IMR-90 (cell line): ENCODE data around the gene NOP10. TPM values are rescaled to one million over a fixed set of nuclear protein-coding genes. Genes with fewer than 3 reads are reported as not detected.

Experiments
- ATAC-seq: fragments of 200-7000 bp; cut with Tn5 transposase; 2 replicates; pipeline ENCODE4 v1.9.1; 2020; ENCODE audit warnings: low read depth, mild to moderate bottlenecking, moderate library complexity
- BruUV-seq: library from RNA; stranded (reverse); fragments of 400-500 nt; replicated peaks from 2 replicates; lab custom pipeline; 2021; lab: Mats Ljungman, UMichigan
- CTCF ChIA-PET: fragments of 300-600 bp; formaldehyde crosslinking; extraction: SDS; loops from one replicate; lab custom pipeline; 2021; ENCODE audit warnings: antibody characterized with exemption; lab: Yijun Ruan, JAX
- POLR2A ChIA-PET: fragments of 300-600 bp; sonication (Branson Sonifier 250); formaldehyde crosslinking; loops from one replicate; lab custom pipeline; 2022; ENCODE audit warnings: antibody characterized with exemption; ENCODE audit not compliant: unreplicated experiment; lab: Charles Lee
- DNase-seq: peaks from one replicate; pipeline ENCODE4 v3.0.0; 2013
- H2AFZ ChIP-seq: replicated peaks from 2 replicates; pipeline ENCODE3; 2013; ENCODE audit warnings: low read length, mild to moderate bottlenecking; ENCODE audit not compliant: poor library complexity
- H2AK5ac ChIP-seq: 2 replicates; pipeline ENCODE4 v1.6.1; 2013; ENCODE audit warnings: low read depth, low read length, inconsistent platforms
- H2AK9ac ChIP-seq: replicated peaks from 2 replicates; pipeline ENCODE3; 2013; ENCODE audit warnings: mild to moderate bottlenecking, low read depth, low read length, moderate library complexity; ENCODE audit not compliant: poor library complexity
- H2BK120ac ChIP-seq: 2 replicates; pipeline ENCODE4 v1.6.1; 2013; ENCODE audit warnings: low read depth, low read length, inconsistent platforms
- H2BK15ac ChIP-seq: 3 replicates; pipeline ENCODE4 v1.6.1; 2013; ENCODE audit warnings: low read depth, low read length, inconsistent platforms
- H2BK20ac ChIP-seq: 2 replicates; pipeline ENCODE4 v1.6.1; 2013; ENCODE audit warnings: low read depth, mild to moderate bottlenecking, inconsistent platforms, low read length, moderate library complexity
- H2BK5ac ChIP-seq: 2 replicates; pipeline ENCODE4 v1.6.1; 2013; ENCODE audit warnings: mild to moderate bottlenecking, low read depth, low read length, inconsistent platforms; ENCODE audit not compliant: poor library complexity, severe bottlenecking
- H3K14ac ChIP-seq: replicated peaks from 2 replicates; pipeline ENCODE4 v1.6.1; 2013; ENCODE audit warnings: low read depth, low read length, inconsistent platforms
- H3K18ac ChIP-seq: 2 replicates; pipeline ENCODE4 v1.6.1; 2013; ENCODE audit warnings: low read depth, low read length, control low read depth
- H3K23ac ChIP-seq: 2 replicates; pipeline ENCODE4 v1.6.1; 2013; ENCODE audit warnings: low read depth, low read length, inconsistent platforms
- H3K27ac ChIP-seq: 2 replicates; pipeline ENCODE4 v1.5.1; 2013; ENCODE audit warnings: mild to moderate bottlenecking, control low read depth, low read length; ENCODE audit not compliant: insufficient read depth
- H3K27me3 ChIP-seq: 2 replicates; pipeline ENCODE4 v1.6.1; 2013; ENCODE audit warnings: low read length; ENCODE audit not compliant: control insufficient read depth, insufficient read depth
- H3K36me3 ChIP-seq: 2 replicates; pipeline ENCODE4 v1.6.1; 2013; ENCODE audit warnings: low read length, mixed read lengths; ENCODE audit not compliant: control insufficient read depth, insufficient read depth
- H3K4ac ChIP-seq: 2 replicates; pipeline ENCODE4 v1.6.1; 2013; ENCODE audit warnings: low read depth, low read length, inconsistent platforms
- H3K4me1 ChIP-seq: 2 replicates; pipeline ENCODE4 v1.6.1; 2013; ENCODE audit warnings: low read length, mixed read lengths; ENCODE audit not compliant: control insufficient read depth, insufficient read depth
- H3K4me2 ChIP-seq: 2 replicates; pipeline ENCODE4 v1.6.1; 2013; ENCODE audit warnings: low read depth, mild to moderate bottlenecking, control low read depth, low read length, moderate library complexity
- H3K4me3 ChIP-seq: 2 replicates; pipeline ENCODE4 v1.5.1; 2013; ENCODE audit warnings: low read depth, mild to moderate bottlenecking, control low read depth, low read length, moderate library complexity; ENCODE audit not compliant: insufficient read depth
- H3K56ac ChIP-seq: 2 replicates; pipeline ENCODE4 v1.6.1; 2013; ENCODE audit warnings: low read length, inconsistent platforms; ENCODE audit not compliant: insufficient read depth; ENCODE audit errors: extremely low read depth
- H3K79me1 ChIP-seq, 2 experiments: 2 replicates each; pipeline ENCODE4 v1.6.1; 2013; ENCODE audit warnings: low read length in 2 of 2, inconsistent platforms in 1 of 2, low read depth in 1 of 2
- H3K9ac ChIP-seq: 2 replicates; pipeline ENCODE4 v1.6.1; 2013; ENCODE audit warnings: low read depth, low read length, control low read depth
- H3K9me1 ChIP-seq: 2 replicates; pipeline ENCODE4 v1.6.1; 2013; ENCODE audit warnings: low read length, inconsistent platforms; ENCODE audit not compliant: insufficient read depth
- H3K9me3 ChIP-seq: 2 replicates; pipeline ENCODE4 v1.6.1; 2013; ENCODE audit warnings: low read length; ENCODE audit not compliant: control insufficient read depth, insufficient read depth
- H4K20me1 ChIP-seq: 2 replicates; pipeline ENCODE4 v1.6.1; 2013; ENCODE audit warnings: low read length, inconsistent platforms; ENCODE audit not compliant: insufficient read depth
- H4K5ac ChIP-seq: 2 replicates; pipeline ENCODE4 v1.6.1; 2013; ENCODE audit warnings: mild to moderate bottlenecking, low read depth, low read length, control low read depth
- H4K8ac ChIP-seq, 2 experiments: 2 replicates each; pipeline ENCODE4 v1.6.1; 2013; ENCODE audit warnings: low read depth in 2 of 2, low read length in 2 of 2, control low read depth in 1 of 2, inconsistent platforms in 1 of 2
- H4K91ac ChIP-seq: 2 replicates; pipeline ENCODE4 v1.6.1; 2013; ENCODE audit warnings: low read depth, low read length, inconsistent platforms; ENCODE audit not compliant: insufficient read depth
- BHLHE40 ChIP-seq: fragments of 150-350 bp; IDR thresholded peaks from 2 replicates; pipeline ENCODE4 v1.6.1; 2016; ENCODE audit warnings: mild to moderate bottlenecking, low read depth, low read length
- CEBPB ChIP-seq: IDR thresholded peaks from 2 replicates; pipeline ENCODE4 v1.6.1; 2012; ENCODE audit warnings: low read depth, low read length, improper control_type of control experiment
- CHD1 ChIP-seq: IDR thresholded peaks from 2 replicates; pipeline ENCODE4 v1.6.1; 2012; ENCODE audit warnings: low read depth, low read length, improper control_type of control experiment
- CTCF ChIP-seq: conservative IDR thresholded peaks from 2 replicates; pipeline ENCODE4 v1.5.1; 2012; ENCODE audit warnings: mild to moderate bottlenecking, low read depth, low read length, improper control_type of control experiment
- FOS ChIP-seq: fragments of 150-350 bp; IDR thresholded peaks from 2 replicates; pipeline ENCODE4 v1.6.1; 2016; ENCODE audit warnings: low read depth, low read length
- MAZ ChIP-seq: IDR thresholded peaks from 2 replicates; pipeline ENCODE4 v1.6.1; 2012; ENCODE audit warnings: low read depth, mild to moderate bottlenecking, low read length, improper control_type of control experiment, moderate library complexity, borderline replicate concordance
- MXI1 ChIP-seq: IDR thresholded peaks from 2 replicates; pipeline ENCODE4 v1.6.1; 2012; ENCODE audit warnings: low read depth, mild to moderate bottlenecking, low read length, moderate library complexity, borderline replicate concordance
- POLR2A ChIP-seq: IDR thresholded peaks from 2 replicates; pipeline ENCODE4 v1.6.1; 2012; ENCODE audit warnings: mild to moderate bottlenecking, low read depth, low read length
- RAD21 ChIP-seq: IDR thresholded peaks from 2 replicates; pipeline ENCODE4 v1.6.1; 2012; ENCODE audit warnings: low read length, improper control_type of control experiment
- RCOR1 ChIP-seq: IDR thresholded peaks from 2 replicates; pipeline ENCODE4 v1.6.1; 2012; ENCODE audit warnings: mild to moderate bottlenecking, low read length, improper control_type of control experiment; ENCODE audit not compliant: insufficient replicate concordance
- RFX5 ChIP-seq: IDR thresholded peaks from 2 replicates; pipeline ENCODE4 v1.8.0; 2012; ENCODE audit warnings: low read depth, mild to moderate bottlenecking, low read length, moderate library complexity
- SMC3 ChIP-seq: fragments of 150-350 bp; IDR thresholded peaks from 2 replicates; pipeline ENCODE4 v1.6.1; 2016; ENCODE audit warnings: low read depth, mild to moderate bottlenecking, antibody characterized with exemption, low read length, moderate library complexity
- WGBS, 2 experiments: methylation state at CpG; one replicate each; pipeline versions ENCODE4 v1.1.5 to v1.1.7; 2013; ENCODE audit warnings: missing lambda C conversion rate in 2 of 2; ENCODE audit not compliant: insufficient read length in 1 of 2; ENCODE audit errors: extremely low coverage in 2 of 2; 5-methylcytosine and 5-hydroxymethylcytosine counted together
- dilution Hi-C: fragments of 300-500 bp; cut with HindIII; formaldehyde crosslinking; loops from one replicate; pipeline ENCODE4 v1.14.3; 2018; ENCODE audit warnings: low sequenced_read_pairs; ENCODE audit not compliant: unreplicated experiment
- in situ Hi-C: fragments of 300-500 bp; cut with MboI; formaldehyde crosslinking; loops from 3 replicates; pipeline ENCODE4 v1.14.3; 2019; ENCODE audit warnings: low sequenced_read_pairs, inconsistent platforms, mixed read lengths
- intact Hi-C: fragments of 100-400 bp; cut with micrococcal nuclease; formaldehyde crosslinking; loops from 2 replicates; pipeline ENCODE4 v1.10.0; 2022
- polyA plus RNA-seq, 3 experiments: library from polyadenylated mRNA; depleted of rRNA; stranded (reverse); fragments of >200 nt; gene quantifications; 2 replicates each; pipeline ENCODE4 v1.2.3, GENCODE V29; 2012; ENCODE audit warnings: low replicate concordance in 1 of 3
- total RNA-seq: library from RNA; depleted of rRNA; stranded (reverse); fragments of >200 nt; gene quantifications from 2 replicates; pipeline ENCODE4 v1.2.3, GENCODE V29; 2012
- TF ChIP-seq, protein P1 (sequence below): fragments of 150-350 bp; IDR thresholded peaks from 2 replicates; pipeline ENCODE4 v1.6.1; 2016; ENCODE audit warnings: low read depth, mild to moderate bottlenecking, low read length, moderate library complexity, borderline replicate concordance

Gene NOP10
- total and polyA plus RNA-seq, 2 of the 4 experiments (the other 2 are of a cell fraction) = 141 to 468 TPM

GRCh38 chr15:34357653-34358052 is 14.7 kb upstream of the NOP10 start:
- Histone ChIP-seq H3K9me1 (no peaks in the 10 kb centered on the region), H2AK9ac (no peak overlapping the region), H3K4me2 (no peak overlapping the region), H4K8ac (no peak overlapping the region), H3K4me1 (no peaks in the 10 kb centered on the region), H4K20me1 (no peaks in the 10 kb centered on the region), H4K91ac (no peak overlapping the region), H3K79me1 (no peaks in the 10 kb centered on the region), H3K27ac (no peak overlapping the region), H3K36me3 (peaks cover 32% of the 10 kb centered on the region), H3K4ac (no peak overlapping the region), H2BK120ac (no peak overlapping the region), H2BK5ac (no peak overlapping the region), H3K4me3 (no peak overlapping the region), H3K56ac (no peak overlapping the region), H2BK20ac (no peak overlapping the region), H2BK15ac (no peak overlapping the region), H4K5ac (no peak overlapping the region), H3K9ac (no peak overlapping the region), H3K23ac (no peak overlapping the region), H3K27me3 (no peaks in the 10 kb centered on the region), H3K14ac (no peak overlapping the region), H2AFZ (no peak overlapping the region), H2AK5ac (no peak overlapping the region), H3K18ac (no peak overlapping the region), H3K9me3 (no peaks in the 10 kb centered on the region)
- dilution Hi-C loops (no loop called here), intact Hi-C loops (loop anchor here (5.0 kb wide), 1 partner anchor 225 kb away; the partner anchor contains the start of gene GOLGA8B), in situ Hi-C loops (no loop called here)
- no CpG with 5 or more reads among the region's 1 CpG for WGBS, 2 experiments
- no peak for ATAC-seq
- CTCF ChIA-PET = interaction anchor here (1.1 to 1.2 kb wide), 2 partner anchors 9 to 22 kb away, joined by 3 to 4 read pairs; partner anchors contain the start of gene LPCAT4
- no TSS peak for BruUV-seq
- TF ChIP-seq MAZ (no peak), CTCF (no peak), RAD21 (no peak), RCOR1 (no peak), RFX5 (no peak), SMC3 (no peak), BHLHE40 (no peak), MXI1 (no peak), FOS (no peak), CEBPB (no peak), POLR2A (no peak), CHD1 (no peak)
- TF ChIP-seq, protein P1, sequence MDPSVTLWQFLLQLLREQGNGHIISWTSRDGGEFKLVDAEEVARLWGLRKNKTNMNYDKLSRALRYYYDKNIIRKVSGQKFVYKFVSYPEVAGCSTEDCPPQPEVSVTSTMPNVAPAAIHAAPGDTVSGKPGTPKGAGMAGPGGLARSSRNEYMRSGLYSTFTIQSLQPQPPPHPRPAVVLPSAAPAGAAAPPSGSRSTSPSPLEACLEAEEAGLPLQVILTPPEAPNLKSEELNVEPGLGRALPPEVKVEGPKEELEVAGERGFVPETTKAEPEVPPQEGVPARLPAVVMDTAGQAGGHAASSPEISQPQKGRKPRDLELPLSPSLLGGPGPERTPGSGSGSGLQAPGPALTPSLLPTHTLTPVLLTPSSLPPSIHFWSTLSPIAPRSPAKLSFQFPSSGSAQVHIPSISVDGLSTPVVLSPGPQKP = no peak
- POLR2A ChIA-PET = no interaction called here
- no peak for DNase-seq
